ENCODE data around the gene CACHD1.

Gene CACHD1

DNA sequence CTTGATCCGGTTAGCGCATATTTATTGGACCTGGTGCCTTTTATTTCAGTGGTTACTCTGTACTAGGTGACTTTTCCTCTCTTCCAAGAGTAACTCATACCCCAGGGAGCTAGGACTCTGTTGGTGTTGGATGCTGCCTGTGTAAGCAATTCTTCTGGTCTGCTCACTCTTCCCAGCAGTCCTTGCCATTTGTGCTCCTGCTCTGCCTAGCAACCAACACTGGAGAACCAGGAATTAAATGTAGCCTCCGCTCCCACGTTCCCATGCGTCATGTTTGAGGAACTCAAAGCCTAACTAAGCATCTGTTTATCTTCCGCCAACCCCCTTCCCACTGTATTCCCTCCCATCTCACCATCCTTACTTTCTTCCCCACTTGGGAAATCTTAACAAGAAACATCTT, 209.2 kb downstream of the CACHD1 start:
- H3K23ac ChIP-seq (ENCODE audit: low read length in 2 of 2): no peak overlapping the region
- H3K18ac ChIP-seq (ENCODE audit: low read depth in 1 of 2, low read length in 2 of 2): no peak overlapping the region
- no peak overlapping the region for H2BK120ac ChIP-seq (ENCODE audit: low read depth, low read length)
- H3K79me1 ChIP-seq (replicated peaks; ENCODE audit: low read length, poor library complexity, severe bottlenecking): no peaks in the 10 kb centered on the region
- H3K27me3 ChIP-seq (ENCODE audit: control insufficient read depth in 1 of 2, insufficient read depth in 1 of 2, low read length in 2 of 2): no peaks in the 10 kb centered on the region
- no peak overlapping the region for H3K4ac ChIP-seq (ENCODE audit: low read depth in 1 of 2, low read length in 2 of 2)
- H2BK12ac ChIP-seq (ENCODE audit: low read length in 2 of 2): no peak overlapping the region
- WGBS: 93% methylated on average over 6 of the region's 6 CpGs
- no peaks in the 10 kb centered on the region for H3K4me1 ChIP-seq (ENCODE audit: control insufficient read depth, insufficient read depth, low read depth, low read length)
- no peak overlapping the region for H4K91ac ChIP-seq (ENCODE audit: low read length)
- H3K4me2 ChIP-seq (ENCODE audit: low read length, poor library complexity, severe bottlenecking): no peak overlapping the region
- no peak overlapping the region for H2BK15ac ChIP-seq (ENCODE audit: low read depth, poor library complexity, severe bottlenecking)
- H3K27ac ChIP-seq (ENCODE audit: low read length, poor library complexity, severe bottlenecking): no peak overlapping the region
- H3K9ac ChIP-seq (ENCODE audit: low read length): no peak overlapping the region
- no peak overlapping the region for H2AK5ac ChIP-seq (ENCODE audit: low read length, severe bottlenecking)
- H3K4me3 ChIP-seq (ENCODE audit: insufficient read depth in 1 of 2, low read depth in 1 of 2, low read length in 2 of 2): no peak overlapping the region
- DNase-seq: no peak
- no peak overlapping the region for H3K14ac ChIP-seq (ENCODE audit: low read length in 2 of 2)
- H3K36me3 ChIP-seq (ENCODE audit: control insufficient read depth in 1 of 2, insufficient read depth in 2 of 2, low read depth in 1 of 2, low read length in 2 of 2): peaks cover 13 to 42% of the 10 kb centered on the region in 2 experiments
- H3K9me3 ChIP-seq (ENCODE audit: control insufficient read depth, low read length): no peaks in the 10 kb centered on the region
- no peak overlapping the region for H2AFZ ChIP-seq (ENCODE audit: low read depth, low read length)
- H2BK5ac ChIP-seq (ENCODE audit: low read depth, low read length, poor library complexity, severe bottlenecking): no peak overlapping the region
- no peak overlapping the region for H4K8ac ChIP-seq (ENCODE audit: low read length)

DNA sequence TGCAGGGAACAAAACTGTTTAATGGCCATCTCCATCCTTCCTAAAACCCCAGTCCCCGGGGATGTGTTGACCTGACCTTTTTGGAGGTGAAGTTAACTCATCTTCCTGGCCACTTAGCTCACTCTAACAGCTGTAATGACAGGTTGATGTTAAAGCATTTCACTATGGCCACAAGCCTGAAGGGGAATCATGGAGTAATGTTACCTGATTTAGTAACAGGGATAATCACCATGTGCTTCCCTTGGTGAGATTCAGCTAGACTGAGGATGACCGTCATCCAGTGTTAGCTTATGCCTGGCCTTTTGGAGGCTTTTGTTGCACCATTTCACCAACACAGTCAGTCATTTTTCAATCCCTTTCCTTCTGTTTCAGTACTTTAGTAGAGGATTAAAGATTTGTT, 210.7 kb downstream of the CACHD1 start:
- H3K18ac ChIP-seq (ENCODE audit: low read depth in 1 of 2, low read length in 2 of 2): no peak overlapping the region
- DNase-seq: no peak
- no peak overlapping the region for H4K91ac ChIP-seq (ENCODE audit: low read length)
- H3K27ac ChIP-seq (ENCODE audit: low read length, poor library complexity, severe bottlenecking): no peak overlapping the region
- H3K27me3 ChIP-seq (ENCODE audit: control insufficient read depth in 1 of 2, insufficient read depth in 1 of 2, low read length in 2 of 2): no peaks in the 10 kb centered on the region
- H3K36me3 ChIP-seq (ENCODE audit: control insufficient read depth in 1 of 2, insufficient read depth in 2 of 2, low read depth in 1 of 2, low read length in 2 of 2): peaks cover 13 to 42% of the 10 kb centered on the region in 2 experiments
- H3K4ac ChIP-seq (ENCODE audit: low read depth in 1 of 2, low read length in 2 of 2): no peak overlapping the region
- no peak overlapping the region for H3K4me2 ChIP-seq (ENCODE audit: low read length, poor library complexity, severe bottlenecking)
- 100% methylated on average over 2 of the region's 2 CpGs for WGBS
- no peak overlapping the region for H4K8ac ChIP-seq (ENCODE audit: low read length)
- H3K79me1 ChIP-seq (replicated peaks; ENCODE audit: low read length, poor library complexity, severe bottlenecking): no peaks in the 10 kb centered on the region
- H2BK12ac ChIP-seq (ENCODE audit: low read length in 2 of 2): no peak overlapping the region
- no peak overlapping the region for H2AFZ ChIP-seq (ENCODE audit: low read depth, low read length)
- no peaks in the 10 kb centered on the region for H3K9me3 ChIP-seq (ENCODE audit: control insufficient read depth, low read length)
- H2BK120ac ChIP-seq (ENCODE audit: low read depth, low read length): no peak overlapping the region
- H2BK15ac ChIP-seq (ENCODE audit: low read depth, poor library complexity, severe bottlenecking): no peak overlapping the region
- H3K23ac ChIP-seq (ENCODE audit: low read length in 2 of 2): no peak overlapping the region
- no peak overlapping the region for H3K4me3 ChIP-seq (ENCODE audit: insufficient read depth in 1 of 2, low read depth in 1 of 2, low read length in 2 of 2)
- no peak overlapping the region for H3K14ac ChIP-seq (ENCODE audit: low read length in 2 of 2)
- H3K4me1 ChIP-seq (ENCODE audit: control insufficient read depth, insufficient read depth, low read depth, low read length): no peaks in the 10 kb centered on the region
- no peak overlapping the region for H2AK5ac ChIP-seq (ENCODE audit: low read length, severe bottlenecking)
- H3K9ac ChIP-seq (ENCODE audit: low read length): no peak overlapping the region
- H2BK5ac ChIP-seq (ENCODE audit: low read depth, low read length, poor library complexity, severe bottlenecking): no peak overlapping the region

DNA sequence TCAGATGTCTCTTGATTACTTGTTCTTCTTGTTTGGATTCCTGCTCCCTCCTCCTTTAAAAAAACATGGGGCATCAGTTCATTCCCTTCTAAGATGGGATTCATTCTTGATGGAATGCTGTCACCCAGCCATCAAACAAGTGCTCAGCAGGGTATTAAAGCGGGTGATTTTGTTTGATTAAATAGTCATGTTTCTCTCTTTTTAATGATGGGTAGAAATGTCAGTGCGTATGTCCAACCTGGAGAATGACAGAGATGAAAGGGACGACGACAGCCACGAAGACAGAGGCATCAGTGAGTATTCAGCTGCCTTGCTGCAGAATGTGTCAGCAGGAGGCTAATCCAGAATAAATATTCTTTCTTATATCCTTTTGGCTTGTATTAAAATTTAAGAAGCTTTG, 211.1 kb downstream of the CACHD1 start:
- Histone ChIP-seq H3K4me2 (ENCODE audit: low read length, poor library complexity, severe bottlenecking) (no peak overlapping the region), H3K27ac (ENCODE audit: low read length, poor library complexity, severe bottlenecking) (no peak overlapping the region), H3K14ac (ENCODE audit: low read length in 2 of 2) (no peak overlapping the region), H3K18ac (ENCODE audit: low read depth in 1 of 2, low read length in 2 of 2) (no peak overlapping the region), H2AK5ac (ENCODE audit: low read length, severe bottlenecking) (no peak overlapping the region), H2BK120ac (ENCODE audit: low read depth, low read length) (no peak overlapping the region), H4K8ac (ENCODE audit: low read length) (no peak overlapping the region), H3K9ac (ENCODE audit: low read length) (no peak overlapping the region), H3K27me3 (ENCODE audit: control insufficient read depth in 1 of 2, insufficient read depth in 1 of 2, low read length in 2 of 2) (no peaks in the 10 kb centered on the region), H3K36me3 (ENCODE audit: control insufficient read depth in 1 of 2, insufficient read depth in 2 of 2, low read depth in 1 of 2, low read length in 2 of 2) (peaks cover 13 to 42% of the 10 kb centered on the region in 2 experiments), H2BK15ac (ENCODE audit: low read depth, poor library complexity, severe bottlenecking) (no peak overlapping the region), H3K4ac (ENCODE audit: low read depth in 1 of 2, low read length in 2 of 2) (no peak overlapping the region), H3K23ac (ENCODE audit: low read length in 2 of 2) (no peak overlapping the region), H2AFZ (ENCODE audit: low read depth, low read length) (no peak overlapping the region), H2BK12ac (ENCODE audit: low read length in 2 of 2) (no peak overlapping the region), H2BK5ac (ENCODE audit: low read depth, low read length, poor library complexity, severe bottlenecking) (no peak overlapping the region), H3K4me1 (ENCODE audit: control insufficient read depth, insufficient read depth, low read depth, low read length) (no peaks in the 10 kb centered on the region), H4K91ac (ENCODE audit: low read length) (no peak overlapping the region), H3K4me3 (ENCODE audit: insufficient read depth in 1 of 2, low read depth in 1 of 2, low read length in 2 of 2) (no peak overlapping the region), H3K9me3 (ENCODE audit: control insufficient read depth, low read length) (no peaks in the 10 kb centered on the region), H3K79me1 (replicated peaks; ENCODE audit: low read length, poor library complexity, severe bottlenecking) (no peaks in the 10 kb centered on the region)
- no peak for DNase-seq
- 93% methylated on average over 4 of the region's 5 CpGs for WGBS

DNA sequence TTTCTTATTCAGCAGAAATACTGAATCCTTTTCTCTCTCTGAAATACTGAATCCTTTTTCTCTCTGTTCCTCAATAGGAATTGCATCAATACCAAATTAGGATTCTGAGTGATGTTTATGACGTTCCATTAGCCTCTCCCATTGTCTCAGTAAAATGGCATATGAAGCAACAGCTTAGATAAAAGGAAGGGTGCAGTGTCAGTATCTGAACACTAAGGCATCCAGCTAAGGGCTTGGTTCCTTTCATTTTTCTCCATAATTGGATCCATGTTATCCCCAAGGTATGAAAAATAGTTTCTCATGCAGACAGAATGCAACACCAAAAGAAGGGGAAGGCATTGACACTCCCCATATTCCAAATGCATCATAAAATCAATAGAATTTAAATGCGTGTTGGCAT, 213.5 kb downstream of the CACHD1 start:
- Histone ChIP-seq H2BK12ac (ENCODE audit: low read length in 2 of 2) (no peak overlapping the region), H4K8ac (ENCODE audit: low read length) (no peak overlapping the region), H3K9me3 (ENCODE audit: control insufficient read depth, low read length) (no peaks in the 10 kb centered on the region), H3K27me3 (ENCODE audit: control insufficient read depth in 1 of 2, insufficient read depth in 1 of 2, low read length in 2 of 2) (no peaks in the 10 kb centered on the region), H2BK120ac (ENCODE audit: low read depth, low read length) (no peak overlapping the region), H3K36me3 (ENCODE audit: control insufficient read depth in 1 of 2, insufficient read depth in 2 of 2, low read depth in 1 of 2, low read length in 2 of 2) (peaks cover 10 to 29% of the 10 kb centered on the region in 2 experiments), H4K91ac (ENCODE audit: low read length) (no peak overlapping the region), H3K9ac (ENCODE audit: low read length) (no peak overlapping the region), H3K4me1 (ENCODE audit: control insufficient read depth, insufficient read depth, low read depth, low read length) (peaks cover 3% of the 10 kb centered on the region), H2BK15ac (ENCODE audit: low read depth, poor library complexity, severe bottlenecking) (no peak overlapping the region), H3K4ac (ENCODE audit: low read depth in 1 of 2, low read length in 2 of 2) (no peak overlapping the region), H3K4me2 (ENCODE audit: low read length, poor library complexity, severe bottlenecking) (no peak overlapping the region), H2AFZ (ENCODE audit: low read depth, low read length) (no peak overlapping the region), H2BK5ac (ENCODE audit: low read depth, low read length, poor library complexity, severe bottlenecking) (no peak overlapping the region), H3K18ac (ENCODE audit: low read depth in 1 of 2, low read length in 2 of 2) (no peak overlapping the region), H2AK5ac (ENCODE audit: low read length, severe bottlenecking) (no peak overlapping the region), H3K27ac (ENCODE audit: low read length, poor library complexity, severe bottlenecking) (no peak overlapping the region), H3K79me1 (replicated peaks; ENCODE audit: low read length, poor library complexity, severe bottlenecking) (no peaks in the 10 kb centered on the region), H3K4me3 (ENCODE audit: insufficient read depth in 1 of 2, low read depth in 1 of 2, low read length in 2 of 2) (no peak overlapping the region), H3K14ac (ENCODE audit: low read length in 2 of 2) (no peak overlapping the region), H3K23ac (ENCODE audit: low read length in 2 of 2) (no peak overlapping the region)
- WGBS: 100% methylated on average over 1 of the region's 2 CpGs
- no peak for DNase-seq
